Fibroblast of lung (primary cell): ENCODE measurements around the gene CDC14B. TPM values are rescaled to one million over a fixed set of nuclear protein-coding genes. Genes with fewer than 3 reads are reported as not detected.

ENCODE experiments used
- DNase-seq, 2 donors: peaks; one replicate each; pipeline versions ENCODE4 v3.0.0 to v3.0.0-alpha.2; 2010; ENCODE audit warnings: low read depth in 2 of 2
- H2AFZ ChIP-seq: 2 replicates; pipeline ENCODE4 v1.5.1; 2012; ENCODE audit warnings: low read length, control low read depth, inconsistent platforms
- H3K27ac ChIP-seq: 2 replicates; pipeline ENCODE4 v1.5.1; 2011; ENCODE audit warnings: low read length, control low read depth; ENCODE audit not compliant: insufficient read depth
- H3K27me3 ChIP-seq: 2 replicates; pipeline ENCODE4 v1.5.1; 2011; ENCODE audit warnings: mild to moderate bottlenecking, low read length; ENCODE audit not compliant: control insufficient read depth, insufficient read depth
- H3K36me3 ChIP-seq: 2 replicates; pipeline ENCODE4 v1.5.1; 2011; ENCODE audit warnings: low read length; ENCODE audit not compliant: control insufficient read depth, insufficient read depth
- H3K4me1 ChIP-seq: 2 replicates; pipeline ENCODE4 v1.5.1; 2011; ENCODE audit warnings: low read length; ENCODE audit not compliant: control insufficient read depth, insufficient read depth; ENCODE audit errors: extremely low read depth
- H3K4me2 ChIP-seq: 2 replicates; pipeline ENCODE4 v1.5.1; 2011; ENCODE audit warnings: low read length, control low read depth; ENCODE audit not compliant: insufficient read depth; ENCODE audit errors: extremely low read depth
- H3K4me3 ChIP-seq, 4 experiments: fragments of 200-600 bp in 1 of 4; sonication (generic) in 1 of 4; replicated peaks in 1 of 4; 2 replicates each; pipeline ENCODE4 v1.5.1; 2011 to 2016; ENCODE audit warnings: low read length in 4 of 4, low read depth in 3 of 4, mild to moderate bottlenecking in 3 of 4, control low read depth in 2 of 4, inconsistent platforms in 1 of 4, mixed read lengths in 1 of 4; ENCODE audit not compliant: insufficient read depth in 1 of 4; ENCODE audit errors: control extremely low read depth in 1 of 4
- H3K79me2 ChIP-seq: 2 replicates; pipeline ENCODE4 v1.5.1; 2012; ENCODE audit warnings: mild to moderate bottlenecking, low read length, inconsistent platforms; ENCODE audit not compliant: control insufficient read depth, insufficient read depth
- H3K9ac ChIP-seq: 2 replicates; pipeline ENCODE4 v1.5.1; 2011; ENCODE audit warnings: mild to moderate bottlenecking, low read length, control low read depth; ENCODE audit not compliant: insufficient read depth
- H3K9me3 ChIP-seq: 2 replicates; pipeline ENCODE4 v1.5.1; 2012; ENCODE audit warnings: low read depth, low read length; ENCODE audit not compliant: control insufficient read depth, insufficient read depth
- H4K20me1 ChIP-seq: 2 replicates; pipeline ENCODE4 v1.5.1; 2011; ENCODE audit warnings: low read length; ENCODE audit not compliant: control insufficient read depth, insufficient read depth; ENCODE audit errors: extremely low read depth
- CTCF ChIP-seq, 2 donors: IDR thresholded peaks in 1 of 2; conservative IDR thresholded peaks in 1 of 2; 1 replicate in 1 of 2; 2 replicates in 1 of 2; pipeline ENCODE4 v1.5.1; 2011 to 2012; ENCODE audit warnings: low read length in 2 of 2, control low read depth in 1 of 2, inconsistent platforms in 1 of 2, low read depth in 1 of 2, mild to moderate bottlenecking in 1 of 2
- EZH2 ChIP-seq: IDR thresholded peaks from 2 replicates; pipeline ENCODE4 v1.5.1; 2012; ENCODE audit warnings: low read length, control low read depth, mild to moderate bottlenecking; ENCODE audit errors: missing control alignments
- polyA plus RNA-seq, 2 donors: library from polyadenylated mRNA; depleted of rRNA in 1 of 2; stranded (reverse) in 1 of 2; unstranded in 1 of 2; fragments of >200 nt; gene quantifications; 2 replicates each; pipeline ENCODE4 v1.2.1, GENCODE V29; 2011 to 2012; ENCODE audit warnings: missing spikeins in 1 of 2
- total RNA-seq: library from RNA; depleted of rRNA; stranded (reverse); fragments of >200 nt; gene quantifications from 2 replicates; pipeline ENCODE4 v1.2.1, GENCODE V29; 2014

CDC14B gene
- total and polyA plus RNA-seq, 2 donors (not counting 1 experiment from before 2014, with no cell fraction given) = 38.0 to 68.5 TPM

- Histone ChIP-seq H3K27me3 (no peaks in the 10 kb centered on the region), H3K9ac (peak overlapping the region; percentile 84), H4K20me1 (no peaks in the 10 kb centered on the region), H3K9me3 (no peaks in the 10 kb centered on the region), H3K36me3 (no peaks in the 10 kb centered on the region), H3K4me1 (peaks cover 2% of the 10 kb centered on the region), H3K4me3 (peak overlapping the region; percentile 33 to 82 (median 72)), H2AFZ (peak overlapping the region; percentile 9), H3K79me2 (peaks cover 30% of the 10 kb centered on the region), H3K4me2 (peak overlapping the region; percentile 79), H3K27ac (peak overlapping the region; percentile 88)
- peak; percentile 21 to 35 for DNase-seq
- no peak for TF ChIP-seq EZH2
- TF ChIP-seq CTCF (conservative IDR thresholded peaks at IDR 0.05 in 1 of 2, IDR thresholded peaks at IDR 0.05 in 1 of 2; ENCODE audit: low read depth in 1 of 2, low read length in 2 of 2) = no peak
Observed at GRCh38 chr9:96450613-96451528, 168.8 kb downstream of the CDC14B start.

Other genes with a start within 250 kb of the CDC14B start
- 28.2 and 34.7 TPM in 2 replicates for gene SLC35D2, start 236.1 kb downstream of the CDC14B start, total RNA-seq
- gene SLC35D2, start 236.1 kb downstream of the CDC14B start, polyA plus RNA-seq = 26.2 and 27.2 TPM in 2 replicates
- 0.26 and 0.66 TPM in 2 replicates for gene ZNF367, start 201.5 kb downstream of the CDC14B start, total RNA-seq
- 2.2 and 6.4 TPM in 2 replicates for gene ZNF367, start 201.5 kb downstream of the CDC14B start, polyA plus RNA-seq
- 18.2 and 31.4 TPM in 2 replicates for gene HABP4, start 169.7 kb downstream of the CDC14B start, total RNA-seq
- 28.7 and 35.6 TPM in 2 replicates for gene HABP4, start 169.7 kb downstream of the CDC14B start, polyA plus RNA-seq
- 29.3 and 64.4 TPM in 2 replicates for gene PRXL2C, start 35.5 kb upstream of the CDC14B start, total RNA-seq
- gene PRXL2C, start 35.5 kb upstream of the CDC14B start, polyA plus RNA-seq = 24.5 and 31.2 TPM in 2 replicates
- gene ZNF510, start 158.2 kb upstream of the CDC14B start, total RNA-seq = 16.4 and 24.3 TPM in 2 replicates
- gene ZNF510, start 158.2 kb upstream of the CDC14B start, polyA plus RNA-seq = 5.6 and 7.4 TPM in 2 replicates
- 2.6 and 3.3 TPM in 2 replicates for gene ZNF782, start 234.7 kb upstream of the CDC14B start, total RNA-seq
- gene ZNF782, start 234.7 kb upstream of the CDC14B start, polyA plus RNA-seq = 1.2 and 1.4 TPM in 2 replicates